ENCODE results near the gene ZNF181.

ZNF181 gene

GRCh38 chr19:34759218-34759917, 25.3 kb downstream of the ZNF181 start:
- DNase-seq (ENCODE audit: low spot score), result no peak

- DNase-seq (ENCODE audit: low spot score), result no peak
Measured at GRCh38 chr19:34766386-34766785, 32.3 kb downstream of the ZNF181 start.

GRCh38 chr19:34767951-34768350, 33.9 kb downstream of the ZNF181 start:
- no peak for DNase-seq (ENCODE audit: low spot score)

- peak; percentile 90 for DNase-seq (ENCODE audit: low spot score)
Measured at GRCh38 chr19:34772697-34773554, 38.9 kb downstream of the ZNF181 start, which contains the start of gene ZNF599. TSS of gene ZNF599 (minus strand) at chr19:34773215. CDS start at chr19:34772841, 374 bp downstream.

- no peak for DNase-seq (ENCODE audit: low spot score)
Measured at GRCh38 chr19:34773555-34773864, 39.5 kb downstream of the ZNF181 start.

- no peak for DNase-seq (ENCODE audit: low spot score)
Measured at GRCh38 chr19:34774857-34775256, 40.8 kb downstream of the ZNF181 start.

GRCh38 chr19:34778342-34778741, 44.3 kb downstream of the ZNF181 start:
- DNase-seq (ENCODE audit: low spot score), result no peak

GRCh38 chr19:34779652-34780051, 45.6 kb downstream of the ZNF181 start:
- no peak for DNase-seq (ENCODE audit: low spot score)

GRCh38 chr19:34786236-34786635, 52.2 kb downstream of the ZNF181 start:
- DNase-seq (ENCODE audit: low spot score), result no peak

GRCh38 chr19:34787059-34787824, 53.2 kb downstream of the ZNF181 start:
- DNase-seq (ENCODE audit: low spot score), result no peak

- DNase-seq (ENCODE audit: low spot score), result no peak
Measured at GRCh38 chr19:34788074-34788473, 54.0 kb downstream of the ZNF181 start.

- DNase-seq (ENCODE audit: low spot score), result no peak
Measured at GRCh38 chr19:34793565-34793964, 59.5 kb downstream of the ZNF181 start.

- no peak for DNase-seq (ENCODE audit: low spot score)
Measured at GRCh38 chr19:34794066-34794960, 60.3 kb downstream of the ZNF181 start.

Data from CD4-positive, alpha-beta T cell treated with Interleukin-15 for 4 hours (primary cell).